ENCODE measurements around the gene CDKAL1.
"Not testable (repeated sequence)": the region's sequence is repeated elsewhere in the genome, so short reads cannot be mapped to it uniquely, and the experiment has no call there.

The CDKAL1 gene

GRCh38 chr6:21230536-21230935, 696.3 kb downstream of the CDKAL1 start:
- TF ChIP-seq SPI1 (IDR thresholded peaks at IDR 0.05; ENCODE audit: low read depth, low read length) (no peak), POLR2AphosphoS5 (IDR thresholded peaks at IDR 0.05; ENCODE audit: low read depth, low read length) (no peak), PAX5 (IDR thresholded peaks at IDR 0.05; ENCODE audit: insufficient read depth, low read length, severe bottlenecking) (no peak), TAF1 (IDR thresholded peaks at IDR 0.05; ENCODE audit: low read depth, low read length) (no peak), POLR2A (IDR thresholded peaks at IDR 0.05; ENCODE audit: low read depth, low read length) (no peak), POU2F2 (IDR thresholded peaks at IDR 0.05; ENCODE audit: low read depth, low read length) (no peak)
- DNase-seq (ENCODE audit: insufficient read length, low spot score): no peak
- no peak for FAIRE-seq

GRCh38 chr6:21235162-21235561, 700.9 kb downstream of the CDKAL1 start:
- TF ChIP-seq SPI1 (IDR thresholded peaks at IDR 0.05; ENCODE audit: low read depth, low read length) (no peak), POU2F2 (IDR thresholded peaks at IDR 0.05; ENCODE audit: low read depth, low read length) (no peak), TAF1 (IDR thresholded peaks at IDR 0.05; ENCODE audit: low read depth, low read length) (no peak), POLR2AphosphoS5 (IDR thresholded peaks at IDR 0.05; ENCODE audit: low read depth, low read length) (no peak), POLR2A (IDR thresholded peaks at IDR 0.05; ENCODE audit: low read depth, low read length) (no peak), PAX5 (IDR thresholded peaks at IDR 0.05; ENCODE audit: insufficient read depth, low read length, severe bottlenecking) (no peak)
- DNase-seq (ENCODE audit: insufficient read length, low spot score) (no peak), FAIRE-seq (no peak)

GRCh38 chr6:21238208-21238607, 704.0 kb downstream of the CDKAL1 start:
- DNase-seq (ENCODE audit: insufficient read length, low spot score): no peak
- TF ChIP-seq POLR2A (IDR thresholded peaks at IDR 0.05; ENCODE audit: low read depth, low read length): no peak
- no peak for TF ChIP-seq TAF1 (IDR thresholded peaks at IDR 0.05; ENCODE audit: low read depth, low read length)
- no peak for TF ChIP-seq PAX5 (IDR thresholded peaks at IDR 0.05; ENCODE audit: insufficient read depth, low read length, severe bottlenecking)
- TF ChIP-seq SPI1 (IDR thresholded peaks at IDR 0.05; ENCODE audit: low read depth, low read length): no peak
- no peak for TF ChIP-seq POLR2AphosphoS5 (IDR thresholded peaks at IDR 0.05; ENCODE audit: low read depth, low read length)
- no peak for TF ChIP-seq POU2F2 (IDR thresholded peaks at IDR 0.05; ENCODE audit: low read depth, low read length)
- no peak for FAIRE-seq

GRCh38 chr6:21240709-21241108, 706.5 kb downstream of the CDKAL1 start:
- no peak for TF ChIP-seq POLR2AphosphoS5 (IDR thresholded peaks at IDR 0.05; ENCODE audit: low read depth, low read length)
- TF ChIP-seq POLR2A (IDR thresholded peaks at IDR 0.05; ENCODE audit: low read depth, low read length): no peak
- TF ChIP-seq POU2F2 (IDR thresholded peaks at IDR 0.05; ENCODE audit: low read depth, low read length): no peak
- TF ChIP-seq SPI1 (IDR thresholded peaks at IDR 0.05; ENCODE audit: low read depth, low read length): no peak
- TF ChIP-seq TAF1 (IDR thresholded peaks at IDR 0.05; ENCODE audit: low read depth, low read length): no peak
- TF ChIP-seq PAX5 (IDR thresholded peaks at IDR 0.05; ENCODE audit: insufficient read depth, low read length, severe bottlenecking): no peak
- DNase-seq (ENCODE audit: insufficient read length, low spot score) (no peak), FAIRE-seq (no peak)

GRCh38 chr6:21241231-21242130, 707.2 kb downstream of the CDKAL1 start:
- no peak for DNase-seq (ENCODE audit: insufficient read length, low spot score)
- no peak for FAIRE-seq
- no peak for TF ChIP-seq POLR2AphosphoS5 (IDR thresholded peaks at IDR 0.05; ENCODE audit: low read depth, low read length)
- no peak for TF ChIP-seq POU2F2 (IDR thresholded peaks at IDR 0.05; ENCODE audit: low read depth, low read length)
- TF ChIP-seq TAF1 (IDR thresholded peaks at IDR 0.05; ENCODE audit: low read depth, low read length): no peak
- TF ChIP-seq PAX5 (IDR thresholded peaks at IDR 0.05; ENCODE audit: insufficient read depth, low read length, severe bottlenecking): no peak
- TF ChIP-seq SPI1 (IDR thresholded peaks at IDR 0.05; ENCODE audit: low read depth, low read length): no peak
- no peak for TF ChIP-seq POLR2A (IDR thresholded peaks at IDR 0.05; ENCODE audit: low read depth, low read length)

- TF ChIP-seq POU2F2 (IDR thresholded peaks at IDR 0.05; ENCODE audit: low read depth, low read length): no peak
- no peak for TF ChIP-seq POLR2AphosphoS5 (IDR thresholded peaks at IDR 0.05; ENCODE audit: low read depth, low read length)
- no peak for TF ChIP-seq PAX5 (IDR thresholded peaks at IDR 0.05; ENCODE audit: insufficient read depth, low read length, severe bottlenecking)
- TF ChIP-seq TAF1 (IDR thresholded peaks at IDR 0.05; ENCODE audit: low read depth, low read length): no peak
- no peak for TF ChIP-seq SPI1 (IDR thresholded peaks at IDR 0.05; ENCODE audit: low read depth, low read length)
- TF ChIP-seq POLR2A (IDR thresholded peaks at IDR 0.05; ENCODE audit: low read depth, low read length): no peak
- FAIRE-seq (no peak), DNase-seq (ENCODE audit: insufficient read length, low spot score) (no peak)
Measured at GRCh38 chr6:21244897-21245470, 710.7 kb downstream of the CDKAL1 start.

- no peak for FAIRE-seq
- TF ChIP-seq PAX5 (IDR thresholded peaks at IDR 0.05; ENCODE audit: insufficient read depth, low read length, severe bottlenecking) (no peak), POLR2AphosphoS5 (IDR thresholded peaks at IDR 0.05; ENCODE audit: low read depth, low read length) (no peak), POU2F2 (IDR thresholded peaks at IDR 0.05; ENCODE audit: low read depth, low read length) (no peak), SPI1 (IDR thresholded peaks at IDR 0.05; ENCODE audit: low read depth, low read length) (no peak), POLR2A (IDR thresholded peaks at IDR 0.05; ENCODE audit: low read depth, low read length) (no peak), TAF1 (IDR thresholded peaks at IDR 0.05; ENCODE audit: low read depth, low read length) (no peak)
- DNase-seq (ENCODE audit: insufficient read length, low spot score): no peak
Measured at GRCh38 chr6:21245488-21245887, 711.2 kb downstream of the CDKAL1 start.

GRCh38 chr6:21246075-21246474, 711.8 kb downstream of the CDKAL1 start:
- TF ChIP-seq POLR2A (IDR thresholded peaks at IDR 0.05; ENCODE audit: low read depth, low read length): no peak
- no peak for TF ChIP-seq POU2F2 (IDR thresholded peaks at IDR 0.05; ENCODE audit: low read depth, low read length)
- no peak for TF ChIP-seq TAF1 (IDR thresholded peaks at IDR 0.05; ENCODE audit: low read depth, low read length)
- no peak for TF ChIP-seq PAX5 (IDR thresholded peaks at IDR 0.05; ENCODE audit: insufficient read depth, low read length, severe bottlenecking)
- no peak for TF ChIP-seq SPI1 (IDR thresholded peaks at IDR 0.05; ENCODE audit: low read depth, low read length)
- TF ChIP-seq POLR2AphosphoS5 (IDR thresholded peaks at IDR 0.05; ENCODE audit: low read depth, low read length): no peak
- FAIRE-seq (no peak), DNase-seq (ENCODE audit: insufficient read length, low spot score) (no peak)

GRCh38 chr6:21254460-21254859, 720.2 kb downstream of the CDKAL1 start:
- not testable (repeated sequence) for FAIRE-seq; DNase-seq (ENCODE audit: insufficient read length, low spot score)
